Tibial nerve (tissue), 4 donors: ENCODE data around the gene PCED1B. TPM values are rescaled to one million over a fixed set of nuclear protein-coding genes. Genes with fewer than 3 reads are reported as not detected.

Experiments used
- DNase-seq, 2 donors: peaks; one replicate each; pipeline ENCODE4 v3.0.0-alpha.2; 2019; ENCODE audit warnings: low spot score in 2 of 2
- H3K27ac ChIP-seq, 4 donors: fragments of 200-600 bp; sonication (generic) in 3 of 4; one replicate each; pipeline ENCODE4 v1.5.1; 2017 to 2019; ENCODE audit warnings: mild to moderate bottlenecking in 1 of 4
- H3K27me3 ChIP-seq, 2 donors: fragments of 200-600 bp; sonication (generic) in 1 of 2; one replicate each; pipeline versions ENCODE4 v1.5.1 to v1.6.0; 2017 to 2019
- H3K36me3 ChIP-seq, 3 donors: fragments of 200-600 bp; sonication (generic); one replicate each; pipeline ENCODE4 v1.5.1; 2018 to 2019
- H3K4me1 ChIP-seq, 4 donors: fragments of 200-600 bp; sonication (generic) in 3 of 4; one replicate each; pipeline ENCODE4 v1.5.1; 2017 to 2019
- H3K4me3 ChIP-seq, 4 donors: fragments of 200-600 bp; sonication (generic) in 3 of 4; one replicate each; pipeline ENCODE4 v1.5.1; 2017 to 2019; ENCODE audit warnings: mild to moderate bottlenecking in 1 of 4, moderate library complexity in 1 of 4
- H3K9me3 ChIP-seq, 4 donors: fragments of 200-600 bp; sonication (generic) in 3 of 4; one replicate each; pipeline ENCODE4 v1.5.1; 2017 to 2019
- CTCF ChIP-seq, 5 experiments: fragments of 200-600 bp in 3 of 5; fragments of 450-650 bp in 2 of 5; sonication (generic) in 3 of 5; IDR thresholded peaks; one replicate each; pipeline ENCODE4 v1.5.1; 2016 to 2019; ENCODE audit warnings: antibody characterized with exemption in 5 of 5, mild to moderate bottlenecking in 3 of 5, moderate library complexity in 2 of 5
- EP300 ChIP-seq, 2 donors: sonication (generic); formaldehyde crosslinking; IDR thresholded peaks; one replicate each; pipeline ENCODE4 v1.6.1; 2017; ENCODE audit warnings: antibody characterized with exemption in 2 of 2, mild to moderate bottlenecking in 1 of 2
- POLR2A ChIP-seq, 2 donors: fragments of 450-650 bp; IDR thresholded peaks; one replicate each; pipeline ENCODE4 v1.6.1; 2017; ENCODE audit warnings: antibody characterized with exemption in 2 of 2, mild to moderate bottlenecking in 2 of 2, moderate library complexity in 2 of 2
- WGBS, 2 donors: methylation state at CpG; one replicate each; pipeline ENCODE4 v1.1.5; 2018; 5-methylcytosine and 5-hydroxymethylcytosine counted together
- total RNA-seq, 4 donors: library from RNA; depleted of rRNA; stranded (reverse); fragments of >200 nt; gene quantifications; one replicate each; pipeline ENCODE4 v1.1.0, GENCODE V29; 2016

PCED1B gene
- total RNA-seq, 4 donors from 2014 or later, result 0.90 to 2.9 (median 2.2) TPM; not detected in 1

- Histone ChIP-seq H3K27me3 (no peaks in the 10 kb centered on the region), H3K9me3 (no peaks in the 10 kb centered on the region), H3K27ac (no peak overlapping the region), H3K36me3 (no peaks in the 10 kb centered on the region), H3K4me3 (no peak overlapping the region), H3K4me1 (peaks cover 0 to 10% (median 4%) of the 10 kb centered on the region in 4 donors)
- no peak for DNase-seq
- no peak for TF ChIP-seq POLR2A (IDR thresholded peaks at IDR 0.05)
- no peak for TF ChIP-seq EP300 (IDR thresholded peaks at IDR 0.05)
- no peak for TF ChIP-seq CTCF (IDR thresholded peaks at IDR 0.05)
- 87 to 98% methylated on average over 2 of the region's 2 CpGs for WGBS, 2 donors
Measured at GRCh38 chr12:47221256-47222023, 142.0 kb downstream of the PCED1B start.

GRCh38 chr12:47222520-47223030 is 143.2 kb downstream of the PCED1B start:
- Histone ChIP-seq H3K4me1 (peaks cover 0 to 10% (median 4%) of the 10 kb centered on the region in 4 donors), H3K36me3 (no peaks in the 10 kb centered on the region), H3K9me3 (no peaks in the 10 kb centered on the region), H3K27me3 (no peaks in the 10 kb centered on the region), H3K27ac (no peak overlapping the region), H3K4me3 (no peak overlapping the region)
- WGBS, 2 donors, result 61 to 68% methylated on average over 3 of the region's 3 CpGs
- DNase-seq, result no peak
- TF ChIP-seq EP300 (IDR thresholded peaks at IDR 0.05) (no peak), POLR2A (IDR thresholded peaks at IDR 0.05) (no peak), CTCF (IDR thresholded peaks at IDR 0.05) (no peak)

GRCh38 chr12:47223031-47223847 is 143.8 kb downstream of the PCED1B start:
- no peaks in the 10 kb centered on the region for H3K27me3 ChIP-seq
- no peaks in the 10 kb centered on the region for H3K36me3 ChIP-seq
- peak overlapping the region in 1 of 4 donors; percentile 3 for H3K4me3 ChIP-seq
- no peak for TF ChIP-seq EP300 (IDR thresholded peaks at IDR 0.05)
- TF ChIP-seq CTCF (IDR thresholded peaks at IDR 0.05), result no peak
- no peak for TF ChIP-seq POLR2A (IDR thresholded peaks at IDR 0.05)
- peaks cover 0 to 10% (median 4%) of the 10 kb centered on the region in 4 donors for H3K4me1 ChIP-seq
- H3K9me3 ChIP-seq, result no peaks in the 10 kb centered on the region
- no peak for DNase-seq
- H3K27ac ChIP-seq, result peak overlapping the region in 3 of 4 donors; percentile 9 to 41 (median 29)
- WGBS, 2 donors, result 36 to 50% methylated on average over 7 of the region's 7 CpGs

GRCh38 chr12:47223848-47224213 is 144.4 kb downstream of the PCED1B start:
- Histone ChIP-seq H3K4me1 (peaks cover 0 to 10% (median 4%) of the 10 kb centered on the region in 4 donors), H3K27ac (peak overlapping the region in 3 of 4 donors; percentile 9 to 41 (median 29)), H3K4me3 (no peak overlapping the region), H3K36me3 (no peaks in the 10 kb centered on the region), H3K27me3 (no peaks in the 10 kb centered on the region), H3K9me3 (no peaks in the 10 kb centered on the region)
- DNase-seq, result no peak
- TF ChIP-seq EP300 (IDR thresholded peaks at IDR 0.05), result no peak
- no peak for TF ChIP-seq CTCF (IDR thresholded peaks at IDR 0.05)
- WGBS, 2 donors, result 22 to 24% methylated on average over 4 of the region's 4 CpGs
